ENCODE data around the gene SHFL.

DNA sequence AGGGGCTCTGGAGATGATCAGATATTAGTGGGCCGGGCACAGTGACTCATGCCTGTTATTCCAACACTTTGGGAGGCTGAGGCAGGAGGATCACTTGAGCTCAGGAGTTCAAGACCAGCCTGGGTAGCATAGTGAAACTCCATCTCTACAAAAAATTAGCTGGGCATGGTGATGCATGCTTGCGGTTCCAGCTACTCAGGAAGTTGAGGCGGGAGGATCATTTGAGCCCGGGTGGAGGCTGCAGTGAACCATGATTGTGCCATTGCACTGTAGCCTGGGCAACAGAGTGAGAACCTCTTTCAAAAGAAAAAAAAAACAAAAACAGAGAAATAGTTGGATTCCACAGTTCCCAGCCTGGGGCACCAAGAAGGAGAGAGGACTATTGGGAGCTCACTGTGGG is 17.9 kb upstream of the SHFL start:
- TF ChIP-seq CTCF (IDR thresholded peaks at IDR 0.05) (no peak), POLR2A (IDR thresholded peaks at IDR 0.05) (no peak)
